NCI-H748 (cell line): ENCODE results near the gene MAST2.
"Not testable (repeated sequence)": the region's sequence is repeated elsewhere in the genome, so short reads cannot be mapped to it uniquely, and the experiment has no call there.

ENCODE experiments used
- DNase-seq: peaks from one replicate; lab custom pipeline; 2025; ENCODE audit not compliant: unreplicated experiment; lab: John Stamatoyannopoulos, UW

The MAST2 gene

DNA sequence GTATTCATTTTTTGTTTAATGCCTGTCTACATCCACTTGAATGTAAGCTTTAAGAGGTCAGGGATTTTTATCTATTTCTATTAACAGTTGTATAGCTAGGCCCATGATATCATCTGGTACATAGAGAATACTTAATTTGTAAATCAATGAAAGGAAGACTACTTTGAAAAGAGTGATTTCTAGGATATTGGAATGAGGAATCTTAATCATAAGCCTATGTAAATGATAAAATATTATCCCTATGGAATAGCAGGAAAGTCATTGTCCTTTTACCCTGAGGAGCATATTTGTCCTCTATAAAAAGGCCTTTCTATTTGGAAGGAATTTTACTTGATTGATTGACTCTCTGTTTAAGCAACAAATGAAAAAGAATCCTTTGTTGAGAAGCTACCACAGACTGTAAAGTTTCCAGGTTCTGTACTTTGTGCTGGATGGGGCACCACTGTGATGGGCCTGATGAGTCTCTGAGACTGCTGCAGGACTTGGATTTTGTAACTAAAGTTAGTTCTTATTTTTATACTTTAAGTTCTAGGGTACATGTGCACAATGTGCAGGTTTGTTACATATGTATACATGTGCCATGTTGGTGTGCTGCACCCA, 53.8 kb downstream of the MAST2 start:
- DNase-seq: no peak

DNA sequence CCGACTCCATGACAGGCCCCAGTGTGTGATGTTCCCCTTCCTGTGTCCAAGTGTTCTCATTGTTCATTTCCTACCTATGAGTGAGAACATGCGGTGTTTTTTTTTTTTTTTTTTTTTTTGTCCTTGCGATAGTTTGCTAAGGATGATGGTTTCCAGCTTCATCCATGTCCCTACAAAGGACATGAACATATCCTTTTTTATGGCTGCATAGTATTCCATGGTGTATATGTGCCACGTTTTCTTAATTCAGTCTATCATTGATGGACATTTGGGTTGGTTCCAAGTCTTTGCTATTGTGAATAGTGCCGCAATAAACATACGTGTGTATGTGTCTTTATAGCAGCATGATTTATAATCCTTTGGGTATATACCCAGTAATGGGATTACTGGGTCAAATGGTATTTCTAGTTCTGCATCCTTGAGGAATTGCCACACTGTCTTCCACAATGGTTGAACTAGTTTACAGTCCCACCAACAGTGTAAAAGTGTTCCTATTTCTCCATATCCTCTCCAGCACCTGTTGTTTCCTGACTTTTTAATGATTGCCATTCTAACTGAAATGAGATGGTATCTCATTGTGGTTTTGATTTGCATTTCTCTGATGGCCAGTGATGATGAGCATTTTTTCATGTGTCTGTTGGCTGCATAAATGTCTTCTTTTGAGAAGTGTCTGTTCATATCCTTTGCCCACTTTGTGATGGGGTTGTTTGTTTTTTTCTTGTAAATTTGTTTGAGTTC, 54.5 kb downstream of the MAST2 start:
- not testable (repeated sequence) for DNase-seq

DNA sequence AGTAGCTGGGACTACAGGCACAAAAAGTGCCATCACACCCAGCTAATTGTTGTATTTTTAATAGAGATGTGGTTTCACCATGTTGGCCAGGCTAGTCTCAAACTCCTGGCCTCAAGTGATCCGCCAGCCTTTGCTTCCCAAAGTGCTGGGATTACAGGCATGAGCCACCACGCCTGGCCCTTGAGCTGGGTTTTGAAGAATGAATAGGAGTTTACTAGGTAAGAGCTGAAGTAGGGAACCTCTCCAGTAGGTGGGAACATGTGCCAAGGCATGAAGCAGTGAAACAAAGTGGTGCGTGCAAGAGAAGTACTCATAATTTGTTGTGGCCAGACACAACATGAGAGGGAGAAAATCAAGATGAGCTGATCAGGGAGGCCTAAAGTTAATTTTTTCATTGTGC, 55.8 kb downstream of the MAST2 start:
- no peak for DNase-seq

DNA sequence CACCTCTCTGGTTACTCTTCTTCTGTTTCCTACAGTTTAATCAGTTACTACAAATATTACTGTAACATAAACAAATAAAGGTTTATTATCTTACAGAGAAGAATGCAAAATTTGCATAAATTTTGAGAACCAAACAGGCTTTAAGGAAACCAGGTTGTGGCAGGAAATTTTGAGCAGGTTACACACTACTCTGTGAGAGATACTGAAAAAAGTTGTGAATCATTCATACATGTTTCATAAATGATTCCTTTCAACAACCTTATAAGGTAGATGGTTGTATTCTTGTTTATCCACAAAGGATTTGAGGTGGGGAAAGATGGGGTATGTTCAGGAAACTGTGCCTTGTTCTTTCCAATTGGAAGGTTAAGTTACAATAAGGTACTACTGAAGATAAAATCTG, 58.6 kb downstream of the MAST2 start:
- DNase-seq: no peak

DNA sequence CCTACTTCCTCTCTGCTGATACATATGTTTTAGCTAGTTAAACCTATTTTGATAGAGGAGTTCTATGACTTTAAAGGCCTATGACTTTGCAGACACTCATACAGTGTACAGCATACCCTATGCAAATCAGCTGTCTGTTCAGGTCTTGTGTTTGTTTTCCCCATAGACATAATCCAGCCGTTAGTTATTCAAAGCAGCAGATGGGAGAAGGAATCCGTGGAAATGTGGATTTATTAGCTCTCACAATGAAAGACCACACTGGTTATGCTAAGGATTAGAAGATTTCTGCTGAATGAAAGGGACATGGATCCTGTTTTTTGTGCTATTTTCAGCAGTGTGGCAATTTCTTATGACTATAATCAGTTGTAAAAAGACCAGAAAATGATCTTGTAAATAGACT, 59.8 kb downstream of the MAST2 start:
- peak; percentile 46 for DNase-seq

DNA sequence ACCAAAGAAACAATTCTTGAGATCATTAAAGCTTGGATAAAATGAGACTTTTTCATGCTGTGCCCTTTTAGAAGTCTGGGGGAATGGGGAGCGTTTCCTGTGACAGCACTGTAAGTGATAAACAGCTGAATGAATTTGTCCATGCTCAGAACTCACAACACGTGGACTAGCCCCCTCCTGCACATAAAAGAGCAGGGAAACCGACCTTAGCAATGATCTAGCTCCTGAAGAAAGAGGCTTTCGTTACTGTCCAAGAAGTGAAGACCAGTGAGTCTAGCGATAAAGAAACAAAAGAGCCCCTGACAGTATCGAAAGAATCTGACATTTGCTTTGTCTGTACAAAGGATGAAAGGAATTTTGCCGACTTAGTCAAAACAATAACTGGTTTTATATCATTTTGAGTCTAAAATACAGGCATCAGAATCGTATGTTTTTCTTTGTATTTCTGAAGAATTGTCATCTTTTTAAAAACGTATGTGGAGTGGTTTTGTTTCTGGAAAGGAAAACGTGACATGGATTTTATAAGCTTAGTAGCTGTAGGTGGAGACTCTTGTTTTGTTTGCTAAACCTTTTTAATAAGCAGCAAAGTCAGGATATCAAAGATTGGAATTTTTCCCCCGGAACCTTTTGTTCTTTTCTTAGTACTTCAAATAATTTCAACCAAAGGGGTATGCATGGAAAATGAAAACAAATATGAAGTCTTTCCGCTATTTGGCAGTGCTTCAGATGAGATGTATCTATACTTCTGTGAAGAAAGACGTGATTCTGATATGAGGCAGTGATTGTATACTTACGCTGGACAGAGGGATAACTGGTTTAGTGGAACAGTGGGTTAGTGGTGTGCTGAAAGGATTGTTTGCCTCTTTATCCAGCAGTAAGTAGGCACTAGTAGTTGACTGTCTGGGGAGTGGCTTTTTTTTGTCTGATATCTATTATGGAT, 61.0 kb downstream of the MAST2 start:
- DNase-seq: peak; percentile 59

DNA sequence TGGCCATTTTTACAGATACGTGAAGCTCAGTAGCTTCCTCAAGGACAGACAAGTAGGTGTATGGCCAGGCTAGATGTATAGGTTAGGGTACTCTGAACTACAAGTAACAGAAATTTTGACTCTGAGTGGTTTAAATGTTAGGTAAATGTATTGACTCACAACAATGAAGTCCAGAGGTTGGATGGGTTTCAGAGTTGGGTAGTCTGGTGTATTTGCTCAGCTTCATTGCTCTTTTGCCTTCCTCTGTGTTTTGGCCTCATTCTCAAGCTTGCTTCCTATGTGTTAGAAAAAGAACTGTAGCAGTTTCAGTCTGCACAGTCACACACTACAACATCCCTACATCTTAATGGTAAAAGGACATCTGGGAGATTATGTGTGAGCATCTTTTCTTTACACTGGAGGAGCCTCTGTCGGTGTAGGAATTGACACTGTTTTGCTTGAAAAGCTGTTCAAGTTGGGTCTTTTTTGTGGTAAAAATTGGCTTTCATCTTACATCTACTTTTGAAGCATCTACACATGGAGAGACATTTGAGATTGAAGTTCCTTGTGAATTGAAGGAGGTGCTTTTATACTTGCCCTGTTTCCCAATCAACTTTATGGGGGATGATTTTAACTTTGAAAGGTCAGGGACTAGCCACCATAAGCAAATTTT, 64.4 kb downstream of the MAST2 start:
- no peak for DNase-seq

DNA sequence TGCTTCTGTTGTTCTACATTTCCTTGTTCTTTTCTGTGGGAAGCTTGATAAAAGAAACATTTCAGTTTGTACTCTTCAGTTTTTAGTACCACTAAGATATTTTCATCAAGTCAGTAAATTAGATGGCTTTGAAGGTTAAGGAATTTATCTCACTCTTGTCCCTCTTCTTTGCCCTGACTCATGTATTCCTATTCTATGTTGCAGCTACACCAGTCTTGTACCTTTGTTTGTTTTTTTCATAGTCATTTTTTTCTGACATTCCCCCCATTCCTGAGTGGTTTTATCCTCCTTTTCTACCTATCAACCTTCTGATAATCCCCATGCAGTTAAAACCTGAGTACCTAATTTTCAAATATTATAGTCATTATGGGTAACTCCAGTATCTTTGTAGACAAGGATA, 65.4 kb downstream of the MAST2 start:
- no peak for DNase-seq

DNA sequence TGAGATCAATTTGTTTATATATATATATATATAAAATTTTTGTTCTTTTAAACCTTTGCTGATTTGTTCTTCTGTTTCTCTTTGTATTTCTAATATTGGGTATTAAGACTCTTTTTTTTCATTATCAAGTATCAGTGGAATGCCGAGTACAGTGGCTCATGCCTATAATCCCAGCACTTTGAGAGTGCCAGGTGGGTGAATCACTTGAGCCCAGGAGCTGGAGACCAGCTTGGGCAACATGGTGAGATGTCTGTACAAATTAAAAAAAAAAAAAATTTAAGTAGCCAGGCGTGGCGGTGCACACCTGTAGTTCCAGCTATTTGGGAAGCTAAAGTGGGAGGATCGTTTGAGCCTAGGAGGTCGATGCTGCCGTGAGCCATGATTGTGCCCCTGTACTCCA, 67.1 kb downstream of the MAST2 start:
- DNase-seq: no peak

DNA sequence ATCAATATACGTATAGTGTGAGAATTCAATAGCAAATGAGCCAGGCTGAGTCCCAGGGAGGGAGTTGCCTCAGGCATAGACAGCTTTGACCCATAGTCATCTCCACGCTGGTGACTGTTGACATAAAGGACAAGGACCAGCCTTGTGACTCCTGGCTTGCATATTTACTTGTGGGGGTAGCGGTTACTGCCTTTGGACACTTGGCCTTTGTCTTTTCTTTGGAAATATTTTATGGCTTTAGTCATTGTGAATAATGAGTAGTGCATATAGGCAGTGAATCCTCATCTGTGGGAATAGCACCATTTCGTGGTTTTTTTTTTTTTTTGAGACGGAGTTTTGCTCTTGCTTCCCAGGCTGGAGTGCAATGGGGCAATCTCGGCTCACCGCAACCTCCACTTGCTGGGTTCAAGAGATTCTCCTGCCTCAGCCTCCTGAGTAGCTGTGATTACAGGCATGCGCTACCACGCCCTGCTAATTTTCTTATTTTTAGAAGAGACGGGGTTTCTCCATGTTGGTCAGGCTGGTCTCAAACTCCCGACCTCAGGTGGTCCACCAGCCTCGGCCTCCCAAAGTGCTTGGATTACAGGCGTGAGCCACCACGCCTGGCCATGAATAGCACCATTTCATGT, 68.9 kb downstream of the MAST2 start:
- peak; percentile 49 for DNase-seq

DNA sequence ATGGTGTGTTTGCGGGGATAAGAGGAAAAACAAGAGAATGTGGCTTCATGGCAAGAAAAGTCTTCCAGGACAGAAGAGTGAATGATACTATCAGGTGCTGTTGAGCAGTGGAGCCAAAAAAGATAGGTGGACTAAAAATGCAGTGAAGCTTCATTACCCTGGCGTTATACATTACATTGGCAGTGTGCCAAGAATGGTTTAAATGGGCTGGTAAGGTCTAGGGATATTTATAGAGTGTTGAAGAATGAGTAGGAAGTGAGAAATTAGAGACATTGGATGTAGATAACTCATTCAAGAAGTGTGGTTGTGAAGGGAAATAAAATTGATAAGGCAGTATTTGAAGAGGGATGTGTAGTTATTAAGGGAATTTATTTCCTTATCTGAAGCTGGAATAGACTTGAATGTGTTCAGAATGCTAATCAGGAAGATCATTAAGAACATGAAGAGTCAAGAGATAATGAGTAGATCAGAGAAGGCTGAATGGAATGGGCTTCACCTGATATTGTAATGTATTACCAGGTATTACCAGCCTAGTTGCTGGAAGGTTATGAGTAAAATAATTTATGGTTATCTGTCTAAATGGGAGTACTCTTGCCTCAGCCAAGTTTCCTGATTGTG, 72.7 kb downstream of the MAST2 start:
- DNase-seq: peak; percentile 84

DNA sequence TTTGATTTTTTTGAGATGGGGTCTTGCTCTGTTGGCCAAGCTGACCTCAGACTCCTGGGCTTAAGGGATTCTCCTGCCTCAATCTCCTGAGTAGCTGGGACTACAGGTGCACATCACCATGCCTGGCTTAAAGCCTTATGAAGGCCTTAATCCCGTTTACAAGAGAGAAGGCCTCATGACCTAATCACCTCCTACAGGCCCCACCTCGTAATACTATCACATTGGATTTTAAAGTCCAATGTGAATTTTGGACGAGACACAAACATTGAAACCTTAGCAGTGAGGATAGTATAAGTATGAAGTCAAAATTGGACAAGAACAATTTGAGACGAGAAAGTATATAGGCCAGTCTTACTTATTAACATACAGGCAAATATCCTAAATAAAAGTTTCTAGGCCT, 73.9 kb downstream of the MAST2 start:
- DNase-seq: no peak

DNA sequence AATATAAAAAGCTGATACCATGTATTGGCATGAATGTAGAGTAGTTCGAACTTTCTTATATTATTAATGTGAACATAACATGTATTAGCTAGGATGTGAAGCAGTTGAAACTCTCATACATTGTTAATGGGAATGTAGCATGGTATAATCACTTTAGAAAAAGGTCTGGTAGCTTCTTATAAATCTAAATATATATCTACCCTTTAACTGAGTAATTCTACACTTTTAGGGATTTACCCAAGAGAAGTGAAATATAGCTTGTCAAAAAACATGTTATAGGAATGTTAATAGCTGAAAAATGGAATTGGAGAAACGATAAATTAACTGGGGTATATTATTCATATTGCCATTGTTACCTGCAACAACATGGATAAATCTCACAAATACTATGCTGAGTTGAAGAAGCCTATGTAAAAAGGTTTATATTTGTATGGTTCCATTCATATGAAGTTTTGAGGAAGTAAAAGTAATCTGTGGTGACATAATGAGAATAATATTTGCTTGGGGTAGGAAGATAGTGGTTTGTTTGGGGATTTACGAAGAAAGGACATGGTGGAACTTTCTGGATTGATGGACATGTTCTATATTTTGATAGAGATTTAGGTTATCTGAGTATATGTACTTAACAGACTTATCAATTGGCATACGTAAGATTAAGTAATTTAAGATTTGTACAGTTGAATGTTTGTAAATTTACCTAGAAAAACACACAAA, 76.6 kb downstream of the MAST2 start:
- no peak for DNase-seq

DNA sequence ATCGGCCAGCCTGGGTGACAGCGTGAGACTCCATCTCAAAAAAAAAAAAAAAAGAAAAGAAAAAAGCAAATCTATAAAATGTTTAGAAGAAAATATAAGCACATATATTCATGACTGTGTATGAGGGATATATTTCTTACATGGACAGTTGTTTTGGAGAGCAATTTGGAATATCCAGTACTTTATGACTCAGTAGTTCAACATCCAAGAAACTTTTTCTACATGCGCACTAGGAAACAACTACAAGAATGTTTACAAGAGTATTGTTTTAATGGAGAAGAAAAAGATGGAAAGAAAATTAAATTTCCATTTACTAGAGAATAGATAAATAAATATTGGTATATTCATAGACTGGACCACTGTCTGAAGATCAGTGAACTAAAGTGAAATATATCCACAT, 77.5 kb downstream of the MAST2 start:
- DNase-seq: no peak

DNA sequence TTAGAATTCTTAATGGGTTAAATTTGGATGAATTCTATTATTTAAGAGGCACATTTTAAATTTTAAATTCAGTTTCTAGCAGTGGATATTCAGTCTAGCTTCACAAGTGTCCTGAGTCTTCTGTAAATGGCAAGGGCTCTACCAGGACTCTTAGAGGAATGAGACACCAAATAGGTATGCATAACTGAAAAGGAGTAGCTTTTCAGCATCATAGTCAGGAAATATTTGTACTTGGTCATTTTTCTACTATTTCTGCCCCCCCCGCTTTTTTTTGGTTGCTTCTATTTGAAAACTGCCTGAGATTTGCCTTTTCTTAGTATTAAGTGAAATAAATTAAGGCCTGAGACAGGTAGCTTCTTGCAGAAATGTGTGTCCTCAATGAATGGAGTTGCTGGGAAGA, 80.2 kb downstream of the MAST2 start:
- no peak for DNase-seq

DNA sequence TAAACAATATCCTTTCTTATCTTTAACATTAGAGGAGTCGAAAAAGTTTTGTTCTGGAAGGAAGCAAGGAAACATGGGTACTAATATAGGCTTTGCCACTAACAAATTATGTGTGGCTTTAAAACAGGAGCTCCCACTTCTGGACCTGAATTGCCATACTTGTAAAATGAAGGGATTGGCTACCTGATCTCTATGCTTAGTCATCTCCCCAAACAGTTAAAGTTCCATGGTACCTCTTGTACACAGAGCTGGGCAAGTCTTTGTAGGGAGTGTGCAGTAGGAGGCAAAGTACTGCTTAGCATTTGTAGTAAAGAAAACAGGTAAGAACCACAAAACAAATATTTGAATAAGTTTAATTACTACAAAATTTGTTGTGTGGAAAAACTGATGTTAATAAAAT, 81.3 kb downstream of the MAST2 start:
- DNase-seq: no peak

DNA sequence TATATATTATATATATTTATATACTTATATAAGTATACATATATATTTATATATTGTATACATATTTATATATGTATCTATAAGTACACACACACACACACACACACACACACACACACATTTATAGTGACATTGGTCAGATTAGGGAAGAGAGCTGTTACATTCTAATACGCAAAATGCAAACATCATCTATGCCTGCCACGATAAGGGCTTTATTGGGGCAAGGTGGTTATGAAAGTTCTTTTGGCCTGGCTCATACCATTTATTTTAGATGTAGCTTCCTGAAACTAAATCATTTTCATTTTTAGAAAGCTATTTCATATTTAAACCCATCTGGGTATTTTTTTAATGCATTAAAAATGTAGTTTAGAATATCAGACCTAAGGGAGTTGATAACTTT, 82.8 kb downstream of the MAST2 start:
- DNase-seq: no peak

DNA sequence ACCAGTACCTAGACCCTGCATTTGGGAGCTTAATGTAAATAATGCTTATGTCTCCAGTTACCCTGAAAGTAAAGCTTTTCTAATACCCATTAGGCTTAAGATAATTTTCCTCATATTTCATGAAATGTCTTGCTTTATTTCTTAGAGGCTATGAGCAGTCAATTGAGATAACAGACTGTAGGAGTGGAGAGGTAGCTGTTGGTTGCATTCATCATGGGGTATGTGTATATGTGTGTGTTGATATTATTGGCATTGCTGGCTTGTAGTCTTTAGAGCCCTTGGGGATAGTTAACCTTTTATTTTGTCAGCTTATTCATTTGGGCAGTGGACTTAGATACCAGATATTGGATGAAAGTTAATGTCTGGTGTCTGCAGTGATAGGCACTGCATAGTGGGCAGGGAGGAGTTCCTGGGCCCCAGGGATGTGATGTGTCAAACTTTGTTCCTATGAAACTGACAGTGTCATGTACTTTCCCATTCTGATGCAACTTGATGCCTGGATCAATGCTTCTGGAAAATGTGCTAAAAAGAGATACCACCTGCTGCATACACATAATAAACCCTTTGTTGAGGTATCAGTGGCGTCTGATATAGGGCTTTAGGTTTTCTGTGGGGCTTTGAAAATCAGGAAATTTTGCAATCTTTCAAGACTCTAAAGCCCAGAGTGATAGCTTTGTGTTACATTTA, 83.9 kb downstream of the MAST2 start:
- peak; percentile 3 for DNase-seq

DNA sequence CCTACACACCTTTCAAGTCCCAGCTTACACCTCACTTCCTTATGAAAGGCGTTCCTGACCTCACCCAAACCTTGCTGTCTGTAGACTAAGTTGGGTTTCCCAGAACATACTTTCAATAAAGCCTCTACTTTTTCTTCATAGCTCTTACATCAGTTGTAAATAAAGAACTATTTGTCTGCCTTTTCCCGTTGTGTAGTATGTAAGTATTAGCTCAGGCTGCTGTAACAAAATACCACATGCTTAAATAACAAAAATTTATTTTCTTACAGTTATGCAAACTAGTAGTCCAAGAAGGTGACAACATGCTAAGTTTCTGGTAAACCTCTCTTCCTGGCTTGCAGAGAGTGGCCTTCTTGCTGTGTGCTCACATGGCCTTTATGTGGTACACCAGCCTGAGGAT, 86.7 kb downstream of the MAST2 start:
- no peak for DNase-seq
